ENCODE results near the gene GAB2. TPM values are rescaled to one million over a fixed set of nuclear protein-coding genes. Genes with fewer than 3 reads are reported as not detected.

Gene GAB2, protein sequence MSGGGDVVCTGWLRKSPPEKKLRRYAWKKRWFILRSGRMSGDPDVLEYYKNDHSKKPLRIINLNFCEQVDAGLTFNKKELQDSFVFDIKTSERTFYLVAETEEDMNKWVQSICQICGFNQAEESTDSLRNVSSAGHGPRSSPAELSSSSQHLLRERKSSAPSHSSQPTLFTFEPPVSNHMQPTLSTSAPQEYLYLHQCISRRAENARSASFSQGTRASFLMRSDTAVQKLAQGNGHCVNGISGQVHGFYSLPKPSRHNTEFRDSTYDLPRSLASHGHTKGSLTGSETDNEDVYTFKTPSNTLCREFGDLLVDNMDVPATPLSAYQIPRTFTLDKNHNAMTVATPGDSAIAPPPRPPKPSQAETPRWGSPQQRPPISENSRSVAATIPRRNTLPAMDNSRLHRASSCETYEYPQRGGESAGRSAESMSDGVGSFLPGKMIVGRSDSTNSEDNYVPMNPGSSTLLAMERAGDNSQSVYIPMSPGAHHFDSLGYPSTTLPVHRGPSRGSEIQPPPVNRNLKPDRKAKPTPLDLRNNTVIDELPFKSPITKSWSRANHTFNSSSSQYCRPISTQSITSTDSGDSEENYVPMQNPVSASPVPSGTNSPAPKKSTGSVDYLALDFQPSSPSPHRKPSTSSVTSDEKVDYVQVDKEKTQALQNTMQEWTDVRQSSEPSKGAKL
- total RNA-seq: 6.3 and 10.1 TPM in 2 replicates

DNA sequence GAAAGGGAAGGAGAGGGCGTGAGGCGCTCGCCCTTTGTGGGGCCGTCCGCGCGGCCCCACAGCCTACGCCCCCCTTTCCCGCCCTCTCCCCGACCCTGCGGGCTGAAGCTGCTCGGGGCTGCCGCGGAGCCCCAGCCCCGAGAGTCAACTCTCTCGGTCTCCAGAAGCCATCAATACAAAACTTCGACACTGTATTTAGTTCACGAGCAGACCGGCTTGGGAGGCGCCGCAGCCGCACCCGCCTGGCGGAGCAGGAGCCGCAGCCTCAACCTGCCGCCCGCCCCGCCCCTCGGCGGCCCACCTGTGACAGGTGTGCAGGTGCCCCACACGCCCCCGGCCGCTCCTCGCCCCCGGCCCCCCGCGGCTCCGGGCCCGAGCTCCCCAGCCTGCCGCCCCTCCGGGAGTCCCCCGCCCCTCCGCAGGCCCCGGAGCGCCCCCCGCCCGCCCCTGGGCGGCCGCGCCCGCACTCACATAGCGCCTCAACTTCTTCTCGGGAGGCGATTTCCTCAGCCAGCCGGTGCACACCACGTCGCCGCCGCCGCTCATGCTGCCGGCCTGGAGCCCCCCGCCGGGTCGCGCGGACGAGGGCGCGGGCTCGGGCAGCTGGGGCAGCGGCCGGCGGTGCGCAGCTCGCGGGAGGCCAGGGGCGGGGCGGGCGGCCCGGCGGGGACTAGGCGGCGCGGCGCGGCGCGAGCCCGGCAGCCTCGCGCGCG is at the start of gene GAB2:
GAB2 (minus strand) TSS at position 646 of the 713 bp plus-strand sequence; CDS start at position 546, 100 bp downstream.

DNA sequence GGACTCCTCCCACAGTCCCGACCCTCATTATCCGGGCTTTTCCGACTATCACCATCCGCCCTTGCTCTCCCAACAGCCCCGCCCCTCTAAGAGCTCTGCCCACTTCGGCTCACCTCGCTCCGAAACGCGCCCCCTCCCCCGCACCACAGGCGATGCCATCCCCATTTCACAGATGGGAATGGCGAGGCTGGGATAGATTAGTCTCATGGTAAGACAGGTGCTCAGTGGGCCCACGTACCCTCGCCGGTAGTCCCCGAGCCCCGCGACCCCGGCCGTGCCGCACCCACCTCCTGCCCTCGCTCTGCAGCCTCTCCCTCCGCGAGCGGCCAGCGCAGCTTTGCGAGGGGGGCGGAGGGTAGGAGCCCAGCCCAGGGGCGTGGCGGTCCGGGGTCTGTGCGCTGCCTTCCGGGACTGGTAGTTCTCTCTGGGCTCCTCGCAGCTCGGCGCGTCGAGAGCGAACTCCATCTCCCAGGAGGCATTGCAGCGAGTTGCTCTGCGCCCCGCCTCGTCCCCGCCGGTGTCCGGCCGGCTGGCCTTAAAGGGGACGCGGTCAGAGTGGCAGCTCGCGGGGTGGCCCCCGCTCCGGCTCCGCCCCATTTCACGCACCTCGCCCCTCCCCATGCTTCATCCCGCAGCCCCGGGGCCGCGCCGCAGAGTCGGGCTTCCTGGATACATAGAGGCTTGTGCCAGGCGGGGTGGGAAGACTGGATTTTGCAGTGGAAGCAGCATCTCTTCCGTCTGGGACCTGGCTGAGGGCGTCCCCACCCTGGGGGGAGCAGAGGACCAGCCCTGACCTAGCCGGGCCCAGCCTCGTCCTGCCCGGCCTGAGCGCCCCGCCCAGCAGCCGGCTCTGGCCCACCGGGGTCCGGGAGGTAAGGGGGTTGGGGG is 229.1 kb downstream of the GAB2 start, which contains the start of the genes KCTD21 and USP35:
KCTD21 (minus strand) TSS at position 341 of the 888 bp plus-strand sequence. CDS start 14,072 bp downstream, outside the sequence.
USP35 (plus strand) TSS at position 634 of the 888 bp plus-strand sequence. CDS start 7,327 bp downstream, outside the sequence.

Other genes with a start within 250 kb of the GAB2 start
- 9.8 and 15.5 TPM in 2 replicates for gene KCTD21, start 229.2 kb downstream of the GAB2 start, total RNA-seq
- 4.1 and 8.6 TPM in 2 replicates for gene USP35, start 228.9 kb downstream of the GAB2 start, total RNA-seq
- gene NARS2, start 157.0 kb upstream of the GAB2 start, total RNA-seq: 10.3 and 19.4 TPM in 2 replicates

Measured in mesangial cell (primary cell).